ES-I3 (cell line): ENCODE results near the gene RBMS1.
A peak's percentile ranks its signal among the peaks of the same experiment; 100 is the strongest.

Source experiments
- H3K36me3 ChIP-seq: 2 replicates; pipeline ENCODE4 v1.6.1; 2013; ENCODE audit warnings: mild to moderate bottlenecking, low read length, control low read depth, moderate library complexity; ENCODE audit not compliant: insufficient read depth
- H3K4me1 ChIP-seq: 2 replicates; pipeline ENCODE4 v1.6.1; 2013; ENCODE audit warnings: mild to moderate bottlenecking, control low read depth, low read length; ENCODE audit not compliant: insufficient read depth
- H3K9ac ChIP-seq: 2 replicates; pipeline ENCODE4 v1.6.1; 2013; ENCODE audit warnings: low read depth, mild to moderate bottlenecking, low read length, moderate library complexity
- H3K9me3 ChIP-seq: 2 replicates; pipeline ENCODE4 v1.6.1; 2013; ENCODE audit warnings: mild to moderate bottlenecking, low read length, moderate library complexity; ENCODE audit not compliant: control insufficient read depth, insufficient read depth

RBMS1 gene

GRCh38 chr2:160510617-160511016, 17.0 kb upstream of the RBMS1 start:
- Histone ChIP-seq H3K9ac (no peak overlapping the region), H3K9me3 (no peaks in the 10 kb centered on the region), H3K4me1 (peaks cover 8% of the 10 kb centered on the region), H3K36me3 (no peaks in the 10 kb centered on the region)

DNA sequence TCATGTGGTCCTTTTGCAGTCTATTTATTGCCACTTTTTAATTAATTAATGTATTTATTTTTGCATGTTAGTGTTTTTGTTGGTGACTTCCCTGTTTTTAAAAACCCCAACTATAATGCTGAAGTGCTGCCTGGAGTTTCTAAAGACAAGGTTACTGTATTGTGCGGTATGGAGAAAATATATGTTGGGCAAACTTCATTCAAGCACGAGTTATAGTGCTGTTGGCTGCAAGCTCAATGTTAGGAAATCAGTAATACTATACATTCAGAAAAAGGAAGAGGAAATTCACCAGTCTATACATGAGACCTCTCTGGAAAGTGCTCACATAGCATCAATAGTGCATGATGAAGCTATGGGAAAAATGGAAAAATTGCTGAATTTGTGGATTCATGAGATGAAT, 15.4 kb upstream of the RBMS1 start:
- Histone ChIP-seq H3K36me3 (no peaks in the 10 kb centered on the region), H3K4me1 (no peaks in the 10 kb centered on the region), H3K9ac (no peak overlapping the region), H3K9me3 (no peaks in the 10 kb centered on the region)

DNA sequence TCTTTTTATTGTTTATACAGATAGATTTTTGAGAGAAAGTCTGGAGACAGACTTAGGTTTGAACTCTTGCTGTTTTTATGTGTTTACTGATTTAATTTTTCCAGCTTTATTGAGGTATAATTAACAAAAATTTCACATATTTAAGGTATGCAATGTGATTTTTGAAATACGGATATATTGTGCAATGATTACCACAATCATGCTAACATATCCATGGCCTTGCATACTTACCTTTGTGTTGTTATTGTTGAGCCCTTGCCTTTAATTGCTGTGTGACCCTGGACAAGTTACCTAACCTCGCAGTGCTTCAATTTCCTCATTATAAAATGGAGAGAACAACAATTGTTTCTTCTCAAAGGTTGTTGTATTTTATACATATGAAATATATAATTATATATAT, 13.9 kb upstream of the RBMS1 start:
- Histone ChIP-seq H3K36me3 (no peaks in the 10 kb centered on the region), H3K9ac (no peak overlapping the region), H3K4me1 (no peaks in the 10 kb centered on the region), H3K9me3 (no peaks in the 10 kb centered on the region)

DNA sequence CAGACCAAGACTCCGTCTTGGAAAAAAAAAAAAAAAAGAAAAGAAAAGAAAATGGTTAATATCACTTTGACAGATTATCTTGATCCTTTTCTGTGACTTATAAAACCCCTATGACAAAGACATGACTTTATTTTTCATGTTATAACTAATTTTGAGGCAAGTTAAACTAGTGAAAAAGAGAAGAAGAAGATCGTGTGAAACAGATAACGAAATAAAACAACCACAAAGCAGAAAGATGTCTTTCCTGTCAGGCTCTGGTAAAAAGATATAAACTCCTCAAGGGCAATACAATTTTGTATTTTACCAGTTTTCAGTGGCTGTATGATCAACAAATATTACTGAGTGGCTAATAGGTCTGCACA, 13.4 kb upstream of the RBMS1 start:
- H3K9me3 ChIP-seq = no peaks in the 10 kb centered on the region
- no peak overlapping the region for H3K9ac ChIP-seq
- no peaks in the 10 kb centered on the region for H3K36me3 ChIP-seq
- no peaks in the 10 kb centered on the region for H3K4me1 ChIP-seq

DNA sequence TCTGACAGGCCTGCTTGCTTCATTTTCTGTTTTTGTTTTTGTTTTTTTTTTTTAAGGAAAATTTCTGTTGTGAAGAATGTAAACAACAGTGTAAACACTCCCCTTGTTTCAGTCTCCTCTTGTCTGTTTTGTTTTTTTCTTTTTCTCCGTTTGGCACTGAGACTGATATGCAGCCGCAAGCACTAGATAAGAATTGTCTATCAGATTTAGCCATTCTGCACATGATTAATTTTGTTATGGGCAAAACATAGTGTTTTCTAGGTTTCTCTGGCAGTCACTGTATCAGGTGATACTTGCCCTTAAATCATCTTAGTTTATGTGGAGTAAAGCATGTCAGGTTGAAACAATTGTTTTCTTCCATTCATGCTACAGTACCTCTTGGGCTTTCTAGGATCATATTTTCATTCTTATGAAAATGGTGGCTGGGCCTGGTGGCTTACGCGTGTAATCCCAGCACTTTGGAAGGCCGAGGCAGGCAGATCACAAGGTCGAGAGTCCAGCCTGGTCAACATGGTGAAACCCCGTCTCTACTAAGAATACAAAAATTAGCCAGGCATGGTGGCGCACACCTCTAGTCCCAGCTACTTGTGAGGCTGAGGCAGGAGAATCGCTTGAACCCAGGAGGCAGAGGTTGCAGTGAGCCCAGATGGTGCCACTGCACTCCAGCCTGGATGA, 12.9 kb upstream of the RBMS1 start:
- no peaks in the 10 kb centered on the region for H3K36me3 ChIP-seq
- no peak overlapping the region for H3K9ac ChIP-seq
- H3K9me3 ChIP-seq = no peaks in the 10 kb centered on the region
- no peaks in the 10 kb centered on the region for H3K4me1 ChIP-seq

DNA sequence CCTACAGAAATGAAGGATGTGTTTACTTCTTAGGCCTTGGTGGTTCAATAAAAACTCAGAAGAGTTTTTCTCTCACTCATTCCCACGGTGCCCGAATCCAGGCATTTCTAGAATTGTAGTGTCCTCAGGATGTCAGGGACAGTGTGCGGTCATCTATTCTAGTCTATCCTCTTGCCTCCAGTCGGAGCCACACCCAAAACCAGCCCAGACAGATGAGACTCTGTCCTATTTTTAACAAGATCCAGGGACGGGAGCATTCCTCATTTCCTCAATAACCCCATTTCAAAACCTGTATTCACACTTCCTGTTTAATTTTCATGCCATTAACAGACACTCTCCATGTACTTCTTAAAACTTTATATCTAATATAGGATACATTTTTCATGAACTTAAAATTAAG, 11.6 kb upstream of the RBMS1 start:
- H3K9ac ChIP-seq = no peak overlapping the region
- no peaks in the 10 kb centered on the region for H3K4me1 ChIP-seq
- no peaks in the 10 kb centered on the region for H3K9me3 ChIP-seq
- H3K36me3 ChIP-seq = no peaks in the 10 kb centered on the region

GRCh38 chr2:160502478-160502877, 8.9 kb upstream of the RBMS1 start:
- Histone ChIP-seq H3K36me3 (no peaks in the 10 kb centered on the region), H3K9ac (no peak overlapping the region), H3K9me3 (no peaks in the 10 kb centered on the region), H3K4me1 (no peaks in the 10 kb centered on the region)

DNA sequence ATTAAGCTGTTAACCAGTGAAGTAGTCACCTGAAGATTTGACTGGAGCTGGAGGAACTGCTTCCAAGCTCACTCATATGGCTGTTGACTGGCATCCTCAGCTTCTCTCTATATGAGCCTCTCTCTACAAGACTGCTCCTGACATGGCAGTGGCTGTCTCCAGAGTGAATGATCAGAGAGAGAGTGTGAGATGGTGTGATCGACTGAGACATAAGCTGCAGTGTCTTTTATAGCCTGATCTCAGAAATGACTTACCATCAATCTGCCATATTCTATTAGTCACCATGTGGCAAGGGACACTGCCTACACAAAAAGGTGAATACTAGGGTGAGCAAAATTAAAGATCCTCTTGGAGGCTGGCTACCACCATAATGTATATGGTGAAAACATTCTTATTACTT, 7.8 kb upstream of the RBMS1 start:
- Histone ChIP-seq H3K4me1 (no peaks in the 10 kb centered on the region), H3K9ac (no peak overlapping the region), H3K9me3 (no peaks in the 10 kb centered on the region), H3K36me3 (no peaks in the 10 kb centered on the region)

- H3K9ac ChIP-seq = no peak overlapping the region
Observed at GRCh38 chr2:160499865-160500264, 6.3 kb upstream of the RBMS1 start.

GRCh38 chr2:160498137-160498536, 4.5 kb upstream of the RBMS1 start:
- Histone ChIP-seq H3K9me3 (no peaks in the 10 kb centered on the region), H3K4me1 (no peaks in the 10 kb centered on the region), H3K9ac (no peak overlapping the region), H3K36me3 (no peaks in the 10 kb centered on the region)

More at GRCh38 chr2:160499865-160500264, 6.3 kb upstream of the RBMS1 start:
- no peaks in the 10 kb centered on the region for H3K9me3 ChIP-seq
- H3K4me1 ChIP-seq = no peaks in the 10 kb centered on the region
- no peaks in the 10 kb centered on the region for H3K36me3 ChIP-seq

DNA sequence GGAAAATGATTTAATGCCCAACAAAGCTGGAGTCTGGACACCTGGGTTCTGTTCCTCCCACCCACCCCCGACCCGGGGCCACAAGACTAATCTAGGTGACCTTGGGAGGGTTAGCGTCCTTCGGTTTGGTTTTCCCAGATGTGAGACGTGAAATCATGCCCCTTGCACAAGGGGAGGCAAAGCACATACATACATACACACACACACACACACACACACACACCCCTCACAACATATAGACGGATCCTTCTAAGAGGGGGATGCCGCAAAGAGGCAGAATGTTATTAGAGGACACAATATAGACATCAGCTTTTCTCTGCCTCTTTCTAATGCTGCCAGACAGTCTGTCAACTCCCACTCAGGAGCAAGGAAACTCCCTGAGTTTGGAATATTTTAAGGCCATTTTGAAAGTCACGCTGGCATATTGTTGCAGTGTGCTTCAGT, 616 bp upstream of the RBMS1 start:
- H3K9ac ChIP-seq = peak overlapping the region; percentile 61
- H3K36me3 ChIP-seq = no peaks in the 10 kb centered on the region
- H3K9me3 ChIP-seq = no peaks in the 10 kb centered on the region

GRCh38 chr2:160492401-160493226, 993 bp downstream of the RBMS1 start:
- H3K9ac ChIP-seq = peak overlapping the region; percentile 61
- H3K9me3 ChIP-seq = no peaks in the 10 kb centered on the region
- H3K36me3 ChIP-seq = no peaks in the 10 kb centered on the region
- H3K4me1 ChIP-seq = peaks cover 5% of the 10 kb centered on the region; the same call in 1 of the 2 replicates

More for the DNA sequence above, 616 bp upstream of the RBMS1 start:
- peaks cover under 1% of the 10 kb centered on the region; the same call in 1 of the 2 replicates for H3K4me1 ChIP-seq

GRCh38 chr2:160491911-160492371, 1.7 kb downstream of the RBMS1 start:
- Histone ChIP-seq H3K36me3 (no peaks in the 10 kb centered on the region), H3K9me3 (no peaks in the 10 kb centered on the region), H3K9ac (peak overlapping the region; percentile 61)

GRCh38 chr2:160490733-160491685, 2.6 kb downstream of the RBMS1 start:
- no peaks in the 10 kb centered on the region for H3K9me3 ChIP-seq
- H3K36me3 ChIP-seq = no peaks in the 10 kb centered on the region
- peak overlapping the region; percentile 61; the same call in 1 of the 2 replicates for H3K9ac ChIP-seq
- peaks cover 5% of the 10 kb centered on the region; the same call in 1 of the 2 replicates for H3K4me1 ChIP-seq

More at GRCh38 chr2:160491911-160492371, 1.7 kb downstream of the RBMS1 start:
- peaks cover 5% of the 10 kb centered on the region; the same call in 1 of the 2 replicates for H3K4me1 ChIP-seq
